ENCODE results near the gene MYADML2. TPM values are rescaled to one million over a fixed set of nuclear protein-coding genes. Genes with fewer than 3 reads are reported as not detected.

The MYADML2 gene
- total and polyA plus RNA-seq, 4 donors: not detected

DNA sequence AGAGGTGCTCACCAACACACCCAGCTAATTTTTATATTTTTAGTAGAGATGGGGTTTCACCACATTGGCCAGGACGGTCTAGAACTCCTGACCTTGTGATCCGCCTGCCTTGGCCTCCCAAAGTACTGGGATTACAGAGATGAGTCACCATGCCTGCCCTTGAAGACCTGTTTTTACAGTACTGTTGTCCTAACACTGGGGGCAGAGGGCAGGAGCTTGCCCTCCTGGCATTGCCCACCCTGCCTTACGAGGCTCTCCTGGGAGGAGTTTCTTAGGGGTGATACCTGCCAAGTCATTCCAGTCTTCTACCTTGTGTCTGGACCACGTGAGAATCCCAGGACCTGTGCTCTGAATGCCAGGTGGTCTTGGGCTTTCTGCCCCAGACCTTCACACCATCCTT, 33.1 kb upstream of the MYADML2 start:
- H3K36me3 ChIP-seq (ENCODE audit: control insufficient read depth in 1 of 2, insufficient read depth in 2 of 2, low read length in 1 of 2): no peaks in the 10 kb centered on the region
- DNase-seq: no peak
- no peak for ATAC-seq (ENCODE audit: low FRiP score)
- WGBS, 2 donors: 93 to 94% methylated on average over 4 of the region's 4 CpGs
- H3K4me1 ChIP-seq (ENCODE audit: control insufficient read depth in 1 of 2, insufficient read depth in 2 of 2, low read length in 2 of 2): no peaks in the 10 kb centered on the region
- intact Hi-C loops (cut with DNase I): no loop called here
- H3K9me3 ChIP-seq (ENCODE audit: control insufficient read depth, low read length): no peaks in the 10 kb centered on the region
- H3K27me3 ChIP-seq (ENCODE audit: control insufficient read depth in 1 of 2, insufficient read depth in 2 of 2, low read length in 1 of 2): no peaks in the 10 kb centered on the region
- no peak overlapping the region for H3K27ac ChIP-seq (ENCODE audit: low read depth in 1 of 2, low read length in 2 of 2)
- H3K4me3 ChIP-seq (ENCODE audit: low read length in 2 of 2): no peak overlapping the region

DNA sequence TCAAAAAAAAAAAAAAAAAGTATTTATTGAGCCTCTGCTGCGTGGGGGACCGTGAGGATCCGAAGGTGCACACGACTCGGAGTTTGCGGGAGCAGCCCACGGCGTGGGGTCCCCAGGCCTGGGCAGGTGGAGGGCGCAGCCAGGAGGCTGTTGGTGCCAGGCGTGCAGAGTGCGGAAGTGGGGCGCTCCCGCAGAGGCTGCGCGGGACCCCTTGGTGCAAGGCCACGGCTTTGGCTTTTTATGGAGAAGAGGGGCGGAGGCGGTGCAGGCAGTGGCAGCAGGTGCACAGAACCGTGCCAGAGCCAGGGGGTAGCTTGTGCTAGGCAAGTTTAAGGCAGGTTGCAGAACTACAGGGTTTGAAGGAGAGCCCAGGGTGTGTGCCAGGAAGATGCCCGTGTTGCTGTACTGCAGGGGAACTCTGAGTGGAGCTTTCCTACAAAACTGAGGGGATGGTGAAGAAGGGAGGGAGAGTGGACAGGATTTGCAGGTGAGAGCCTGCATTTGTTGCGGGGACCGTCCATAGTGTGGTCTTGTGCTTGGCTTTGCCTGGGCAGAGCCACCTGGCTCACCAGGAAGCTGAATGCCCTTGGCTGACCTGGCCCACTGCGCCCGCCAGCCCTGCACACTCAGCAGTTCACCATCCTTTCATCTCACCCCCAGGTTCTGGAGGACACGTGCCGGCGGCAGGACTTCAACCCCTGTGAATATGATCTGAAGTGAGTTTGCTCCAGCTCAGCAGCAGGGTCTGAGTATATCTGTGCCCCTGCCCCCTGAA, 31.7 kb upstream of the MYADML2 start:
- intact Hi-C loops (cut with DNase I): no loop called here
- no peak for DNase-seq
- H3K27ac ChIP-seq (ENCODE audit: low read depth in 1 of 2, low read length in 2 of 2): no peak overlapping the region
- no peaks in the 10 kb centered on the region for H3K4me1 ChIP-seq (ENCODE audit: control insufficient read depth in 1 of 2, insufficient read depth in 2 of 2, low read length in 2 of 2)
- no peaks in the 10 kb centered on the region for H3K36me3 ChIP-seq (ENCODE audit: control insufficient read depth in 1 of 2, insufficient read depth in 2 of 2, low read length in 1 of 2)
- H3K9me3 ChIP-seq (ENCODE audit: control insufficient read depth, low read length): no peaks in the 10 kb centered on the region
- WGBS, 2 donors: 89 to 92% methylated on average over 26 to 27 of the region's 27 CpGs
- no peaks in the 10 kb centered on the region for H3K27me3 ChIP-seq (ENCODE audit: control insufficient read depth in 1 of 2, insufficient read depth in 2 of 2, low read length in 1 of 2)
- no peak for ATAC-seq (ENCODE audit: low FRiP score)
- H3K4me3 ChIP-seq (ENCODE audit: low read length in 2 of 2): no peak overlapping the region

DNA sequence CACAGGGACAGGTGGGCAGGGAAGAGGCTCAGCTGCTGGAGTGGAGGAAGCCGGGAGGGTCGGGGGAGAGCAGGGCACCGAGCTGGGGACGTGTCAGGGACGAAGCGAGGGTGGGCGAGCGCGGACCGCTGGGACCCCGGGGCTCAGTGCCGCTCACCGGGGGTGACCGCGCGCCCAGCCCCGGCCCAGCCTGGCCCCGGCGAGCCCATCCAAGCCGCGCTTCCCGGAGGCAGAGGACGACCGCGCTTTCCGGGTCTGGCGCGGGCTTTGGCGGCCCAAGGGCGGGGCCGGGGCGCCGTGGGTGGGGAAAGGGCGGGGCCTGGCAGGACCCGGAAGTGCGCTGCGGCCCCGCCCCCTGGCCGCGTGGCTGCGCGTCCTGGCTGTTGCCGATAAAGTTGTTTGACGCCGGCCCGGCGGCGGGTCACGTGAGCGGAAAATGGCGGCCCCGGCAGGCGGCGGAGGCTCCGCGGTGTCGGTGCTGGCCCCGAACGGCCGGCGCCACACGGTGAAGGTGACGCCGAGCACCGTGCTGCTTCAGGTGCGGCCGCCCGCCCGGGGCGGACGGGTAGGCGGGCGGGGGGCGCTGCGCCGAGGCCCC, 30.3 kb upstream of the MYADML2 start, which contains the start of gene ASPSCR1:
ASPSCR1 (plus strand) TSS at position 419 of the 598 bp plus-strand sequence; CDS start at position 437, 18 bp downstream.
- no peaks in the 10 kb centered on the region for H3K36me3 ChIP-seq (ENCODE audit: control insufficient read depth in 1 of 2, insufficient read depth in 2 of 2, low read length in 1 of 2)
- ATAC-seq (ENCODE audit: low FRiP score) (peak; percentile 98), DNase-seq (peak; percentile 95 to 97)
- 0% methylated on average over 53 to 76 of the region's 76 CpGs for WGBS, 2 donors
- H3K27me3 ChIP-seq (ENCODE audit: control insufficient read depth in 1 of 2, insufficient read depth in 2 of 2, low read length in 1 of 2): no peaks in the 10 kb centered on the region
- peak within 1 kb of the TSS; percentile 43 to 75 for H3K4me3 ChIP-seq (ENCODE audit: low read length in 2 of 2)
- peak within 1 kb of the TSS in 1 of 2 donors; percentile 53 for H3K27ac ChIP-seq (ENCODE audit: low read depth in 1 of 2, low read length in 2 of 2)
- no peaks in the 10 kb centered on the region for H3K9me3 ChIP-seq (ENCODE audit: control insufficient read depth, low read length)
- intact Hi-C loops (cut with DNase I): no loop called here
- H3K4me1 ChIP-seq (ENCODE audit: control insufficient read depth in 1 of 2, insufficient read depth in 2 of 2, low read length in 2 of 2): no peaks in the 10 kb centered on the region

DNA sequence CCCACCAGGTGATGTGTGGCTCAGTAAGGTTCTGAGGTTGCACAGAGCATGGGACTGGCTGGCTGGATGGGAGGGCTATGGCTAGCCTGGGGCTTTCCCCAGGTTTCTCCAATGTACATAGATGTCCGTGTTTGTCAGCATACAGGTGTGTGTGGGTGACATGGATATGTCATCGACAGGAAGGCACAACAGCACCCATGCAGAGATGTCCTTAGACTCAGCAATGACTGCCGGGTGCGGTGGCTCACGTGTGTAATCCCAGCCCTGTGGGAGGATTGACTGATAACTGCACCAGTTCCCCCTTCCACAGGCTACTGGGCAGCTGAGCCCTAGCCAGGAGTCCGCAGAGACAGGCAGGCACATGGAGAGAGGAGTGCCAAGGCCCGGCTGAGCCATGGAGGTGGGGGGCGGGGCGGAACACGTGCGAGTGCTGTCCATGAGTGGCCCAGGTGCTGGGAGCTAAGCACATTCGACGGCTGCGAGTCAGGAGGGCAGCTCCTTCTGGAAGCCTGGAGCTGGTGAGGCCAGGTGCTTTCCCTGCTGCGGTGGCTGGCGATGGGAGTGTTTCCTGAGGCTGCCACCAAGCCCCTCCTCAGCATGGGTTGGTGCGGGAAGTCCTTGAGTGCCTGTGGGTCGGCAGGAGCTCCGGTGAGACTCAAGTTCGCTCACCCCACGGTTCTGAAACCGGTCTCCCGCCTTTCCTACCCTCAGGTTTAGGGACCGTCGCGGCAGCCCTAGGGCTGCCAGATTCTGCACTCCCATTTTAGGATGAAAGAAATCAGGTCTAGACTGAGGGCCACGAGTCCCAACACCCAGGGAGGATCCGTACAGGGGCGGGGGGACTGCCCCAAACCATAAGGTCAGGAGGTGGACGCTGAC, 29.5 kb upstream of the MYADML2 start:
- Histone ChIP-seq H3K36me3 (ENCODE audit: control insufficient read depth in 1 of 2, insufficient read depth in 2 of 2, low read length in 1 of 2) (no peaks in the 10 kb centered on the region), H3K4me1 (ENCODE audit: control insufficient read depth in 1 of 2, insufficient read depth in 2 of 2, low read length in 2 of 2) (no peaks in the 10 kb centered on the region), H3K9me3 (ENCODE audit: control insufficient read depth, low read length) (no peaks in the 10 kb centered on the region), H3K27ac (ENCODE audit: low read depth in 1 of 2, low read length in 2 of 2) (peak overlapping the region in 1 of 2 donors; percentile 53), H3K4me3 (ENCODE audit: low read length in 2 of 2) (peak overlapping the region; percentile 43 to 67), H3K27me3 (ENCODE audit: control insufficient read depth in 1 of 2, insufficient read depth in 2 of 2, low read length in 1 of 2) (no peaks in the 10 kb centered on the region)
- intact Hi-C loops (cut with DNase I): no loop called here
- ATAC-seq (ENCODE audit: low FRiP score): peak; percentile 39
- DNase-seq: no peak
- 22 to 23% methylated on average over 30 of the region's 30 CpGs for WGBS, 2 donors

DNA sequence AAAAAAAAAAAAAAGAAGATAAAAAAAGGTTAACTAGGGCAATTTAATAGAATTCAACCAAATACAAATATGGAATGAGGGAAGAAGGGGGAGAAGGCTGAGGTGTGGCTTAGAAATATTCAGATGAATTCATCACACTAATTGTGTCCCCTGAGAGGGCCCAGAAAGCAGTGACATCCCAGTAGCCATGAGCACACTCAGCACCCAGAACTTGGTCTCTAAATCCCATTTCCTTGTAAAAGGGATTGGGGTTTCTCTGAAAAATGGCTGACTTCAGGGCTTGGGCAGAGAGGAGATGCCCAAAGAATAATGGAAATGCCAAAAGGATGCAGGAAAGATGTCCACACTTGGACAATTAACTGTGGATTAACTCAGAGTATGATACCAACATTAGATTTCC, 26.4 kb upstream of the MYADML2 start:
- Histone ChIP-seq H3K4me3 (ENCODE audit: low read length in 2 of 2) (no peak overlapping the region), H3K9me3 (ENCODE audit: control insufficient read depth, low read length) (no peaks in the 10 kb centered on the region), H3K27ac (ENCODE audit: low read depth in 1 of 2, low read length in 2 of 2) (no peak overlapping the region), H3K27me3 (ENCODE audit: control insufficient read depth in 1 of 2, insufficient read depth in 2 of 2, low read length in 1 of 2) (no peaks in the 10 kb centered on the region), H3K36me3 (ENCODE audit: control insufficient read depth in 1 of 2, insufficient read depth in 2 of 2, low read length in 1 of 2) (no peaks in the 10 kb centered on the region), H3K4me1 (ENCODE audit: control insufficient read depth in 1 of 2, insufficient read depth in 2 of 2, low read length in 2 of 2) (no peaks in the 10 kb centered on the region)
- intact Hi-C loops (cut with DNase I): no loop called here
- DNase-seq: no peak
- no peak for ATAC-seq (ENCODE audit: low FRiP score)

GRCh38 chr17:81968850-81969812, 22.1 kb upstream of the MYADML2 start:
- H3K27me3 ChIP-seq (ENCODE audit: control insufficient read depth in 1 of 2, insufficient read depth in 2 of 2, low read length in 1 of 2): no peaks in the 10 kb centered on the region
- H3K4me3 ChIP-seq (ENCODE audit: low read length in 2 of 2): no peak overlapping the region
- ATAC-seq (ENCODE audit: low FRiP score) (no peak), DNase-seq (no peak)
- intact Hi-C loops (cut with DNase I): no loop called here
- no peaks in the 10 kb centered on the region for H3K36me3 ChIP-seq (ENCODE audit: control insufficient read depth in 1 of 2, insufficient read depth in 2 of 2, low read length in 1 of 2)
- WGBS, 2 donors: 86 to 87% methylated on average over 12 of the region's 12 CpGs
- no peak overlapping the region for H3K27ac ChIP-seq (ENCODE audit: low read depth in 1 of 2, low read length in 2 of 2)
- H3K9me3 ChIP-seq (ENCODE audit: control insufficient read depth, low read length): no peaks in the 10 kb centered on the region
- no peaks in the 10 kb centered on the region for H3K4me1 ChIP-seq (ENCODE audit: control insufficient read depth in 1 of 2, insufficient read depth in 2 of 2, low read length in 2 of 2)

- intact Hi-C loops (cut with DNase I): no loop called here
- Histone ChIP-seq H3K4me3 (ENCODE audit: low read length in 2 of 2) (no peak overlapping the region), H3K9me3 (ENCODE audit: control insufficient read depth, low read length) (no peaks in the 10 kb centered on the region), H3K27me3 (ENCODE audit: control insufficient read depth in 1 of 2, insufficient read depth in 2 of 2, low read length in 1 of 2) (no peaks in the 10 kb centered on the region), H3K27ac (ENCODE audit: low read depth in 1 of 2, low read length in 2 of 2) (no peak overlapping the region), H3K4me1 (ENCODE audit: control insufficient read depth in 1 of 2, insufficient read depth in 2 of 2, low read length in 2 of 2) (no peaks in the 10 kb centered on the region), H3K36me3 (ENCODE audit: control insufficient read depth in 1 of 2, insufficient read depth in 2 of 2, low read length in 1 of 2) (no peaks in the 10 kb centered on the region)
- WGBS, 2 donors: 64 to 76% methylated on average over 7 of the region's 7 CpGs
- ATAC-seq (ENCODE audit: low FRiP score) (no peak), DNase-seq (no peak)
Observed at GRCh38 chr17:81968396-81968745, 21.3 kb upstream of the MYADML2 start.
